Activated naive CD8-positive, alpha-beta T cell treated with anti-CD3 and anti-CD28 coated beads, Interleukin-2, amount 10 ng/mL, durations not matched to agents 7 days and 5 days (primary cell): Measurements from ENCODE around the gene TMEM184A. TPM values are rescaled to one million over a fixed set of nuclear protein-coding genes. Genes with fewer than 3 reads are reported as not detected.
A peak's percentile ranks its signal among the peaks of the same experiment; 100 is the strongest.

Source experiments
- ATAC-seq: fragments of 150-1000 bp; cut with Tn5 transposase; one replicate; pipeline ENCODE4 v1.10.0; 2021; ENCODE audit warnings: low read depth, moderate library complexity
- POLR2A ChIA-PET: fragments of 350-600 bp; sonication (Branson Sonifier 250); formaldehyde crosslinking; loops from one replicate; lab custom pipeline; 2021; ENCODE audit warnings: antibody characterized with exemption; lab: Charles Lee
- DNase-seq: peaks from one replicate; pipeline ENCODE4 v3.0.0; 2021
- H3K27ac Mint-ChIP-seq: one replicate; pipeline ENCODE4 v1.8.0; 2022; ENCODE audit warnings: mild to moderate bottlenecking, mixed read lengths
- H3K27me3 Mint-ChIP-seq: one replicate; pipeline ENCODE4 v1.8.0; 2022; ENCODE audit warnings: mild to moderate bottlenecking, moderate library complexity, mixed read lengths
- H3K36me3 Mint-ChIP-seq: one replicate; pipeline ENCODE4 v1.8.0; 2021; ENCODE audit warnings: mild to moderate bottlenecking, mixed read lengths
- H3K4me1 Mint-ChIP-seq: one replicate; pipeline ENCODE4 v1.8.0; 2021; ENCODE audit warnings: mixed read lengths
- H3K4me3 Mint-ChIP-seq: one replicate; pipeline ENCODE4 v1.8.0; 2022; ENCODE audit warnings: mild to moderate bottlenecking, moderate library complexity, mixed read lengths
- H3K9me3 Mint-ChIP-seq: one replicate; pipeline ENCODE4 v1.8.0; 2021; ENCODE audit warnings: mixed read lengths
- total RNA-seq, 2 experiments: library from RNA; stranded (reverse); gene quantifications; one replicate each; pipeline ENCODE4 v1.2.3, GENCODE V29; 2021

TMEM184A gene
- total RNA-seq, result not detected

- no peak within 1 kb of the TSS for H3K4me3 Mint-ChIP-seq
- ATAC-seq, result peak; percentile 67
- no peaks in the 10 kb centered on the region for H3K27me3 Mint-ChIP-seq
- peak; percentile 53 for DNase-seq
- no peaks in the 10 kb centered on the region for H3K4me1 Mint-ChIP-seq
- no peaks in the 10 kb centered on the region for H3K9me3 Mint-ChIP-seq
- H3K27ac Mint-ChIP-seq, result no peak within 1 kb of the TSS
- no peaks in the 10 kb centered on the region for H3K36me3 Mint-ChIP-seq
- POLR2A ChIA-PET, result interaction anchor here (0.8 kb wide), 1 partner anchor 51 kb away, joined by 3 read pairs; no protein-coding TSS in a partner anchor
These were observed at the start of gene TMEM184A for GRCh38 chr7:1555813-1556543. TMEM184A (minus strand) TSS chr7:1556205; CDS start chr7:1555484, 721 bp downstream.

- DNase-seq (no peak), ATAC-seq (no peak)
- POLR2A ChIA-PET, result no interaction called here
- H3K27ac Mint-ChIP-seq, result no peak overlapping the region
- no peaks in the 10 kb centered on the region for H3K4me1 Mint-ChIP-seq
- H3K36me3 Mint-ChIP-seq, result no peaks in the 10 kb centered on the region
- H3K9me3 Mint-ChIP-seq, result no peaks in the 10 kb centered on the region
- peaks cover 13% of the 10 kb centered on the region for H3K27me3 Mint-ChIP-seq
- H3K4me3 Mint-ChIP-seq, result no peak overlapping the region
These were observed 48.4 kb upstream of the TMEM184A start for GRCh38 chr7:1604383-1604782.

- POLR2A ChIA-PET, result no interaction called here
These were observed 47.6 kb upstream of the TMEM184A start for GRCh38 chr7:1603346-1604225.

GRCh38 chr7:1602386-1602785, 46.4 kb upstream of the TMEM184A start:
- no peaks in the 10 kb centered on the region for H3K4me1 Mint-ChIP-seq

More at GRCh38 chr7:1603346-1604225, 47.6 kb upstream of the TMEM184A start:
- no peaks in the 10 kb centered on the region for H3K9me3 Mint-ChIP-seq
- no peaks in the 10 kb centered on the region for H3K4me1 Mint-ChIP-seq
- no peak overlapping the region for H3K4me3 Mint-ChIP-seq
- no peak for DNase-seq
- H3K27ac Mint-ChIP-seq, result no peak overlapping the region
- peaks cover 13% of the 10 kb centered on the region for H3K27me3 Mint-ChIP-seq
- no peak for ATAC-seq
- H3K36me3 Mint-ChIP-seq, result no peaks in the 10 kb centered on the region

GRCh38 chr7:1601956-1602355, 46.0 kb upstream of the TMEM184A start:
- POLR2A ChIA-PET, result no interaction called here
- peaks cover 11% of the 10 kb centered on the region for H3K27me3 Mint-ChIP-seq
- H3K27ac Mint-ChIP-seq, result no peak overlapping the region
- no peak for ATAC-seq
- no peaks in the 10 kb centered on the region for H3K36me3 Mint-ChIP-seq
- no peaks in the 10 kb centered on the region for H3K9me3 Mint-ChIP-seq
- H3K4me1 Mint-ChIP-seq, result no peaks in the 10 kb centered on the region
- no peak for DNase-seq
- no peak overlapping the region for H3K4me3 Mint-ChIP-seq

More at GRCh38 chr7:1602386-1602785, 46.4 kb upstream of the TMEM184A start:
- POLR2A ChIA-PET, result no interaction called here
- ATAC-seq (no peak), DNase-seq (no peak)
- Mint-ChIP-seq H3K36me3 (no peaks in the 10 kb centered on the region), H3K4me3 (no peak overlapping the region), H3K9me3 (no peaks in the 10 kb centered on the region), H3K27me3 (peaks cover 12% of the 10 kb centered on the region), H3K27ac (no peak overlapping the region)

GRCh38 chr7:1599640-1600395, 43.8 kb upstream of the TMEM184A start:
- DNase-seq, result no peak
- Mint-ChIP-seq H3K4me3 (no peak overlapping the region), H3K9me3 (no peaks in the 10 kb centered on the region), H3K36me3 (no peaks in the 10 kb centered on the region), H3K27me3 (peaks cover 4% of the 10 kb centered on the region), H3K4me1 (no peaks in the 10 kb centered on the region), H3K27ac (no peak overlapping the region)
- POLR2A ChIA-PET, result no interaction called here
- ATAC-seq, result no peak

- H3K9me3 Mint-ChIP-seq, result no peaks in the 10 kb centered on the region
- peaks cover 4% of the 10 kb centered on the region for H3K27me3 Mint-ChIP-seq
- no peaks in the 10 kb centered on the region for H3K36me3 Mint-ChIP-seq
- no peaks in the 10 kb centered on the region for H3K4me1 Mint-ChIP-seq
- ATAC-seq (no peak), DNase-seq (no peak)
- H3K27ac Mint-ChIP-seq, result no peak overlapping the region
- H3K4me3 Mint-ChIP-seq, result no peak overlapping the region
- POLR2A ChIA-PET, result no interaction called here
These were observed 43.1 kb upstream of the TMEM184A start for GRCh38 chr7:1598961-1599639.

- H3K27ac Mint-ChIP-seq, result no peak overlapping the region
- no peaks in the 10 kb centered on the region for H3K36me3 Mint-ChIP-seq
- no peaks in the 10 kb centered on the region for H3K9me3 Mint-ChIP-seq
- POLR2A ChIA-PET, result no interaction called here
- ATAC-seq (no peak), DNase-seq (no peak)
- H3K4me3 Mint-ChIP-seq, result no peak overlapping the region
- H3K4me1 Mint-ChIP-seq, result no peaks in the 10 kb centered on the region
- peaks cover 2% of the 10 kb centered on the region for H3K27me3 Mint-ChIP-seq
These were observed 42.3 kb upstream of the TMEM184A start for GRCh38 chr7:1598286-1598685.

GRCh38 chr7:1597791-1598190, 41.8 kb upstream of the TMEM184A start:
- H3K9me3 Mint-ChIP-seq, result no peaks in the 10 kb centered on the region
- H3K27me3 Mint-ChIP-seq, result peaks cover 5% of the 10 kb centered on the region
- peaks cover under 1% of the 10 kb centered on the region for H3K4me1 Mint-ChIP-seq
- H3K27ac Mint-ChIP-seq, result no peak overlapping the region
- H3K36me3 Mint-ChIP-seq, result no peaks in the 10 kb centered on the region
- no peak for ATAC-seq
- no peak for DNase-seq
- no peak overlapping the region for H3K4me3 Mint-ChIP-seq
- POLR2A ChIA-PET, result no interaction called here

GRCh38 chr7:1597066-1597760, 41.2 kb upstream of the TMEM184A start:
- H3K36me3 Mint-ChIP-seq, result no peaks in the 10 kb centered on the region
- H3K4me1 Mint-ChIP-seq, result peaks cover 3% of the 10 kb centered on the region
- peaks cover 8% of the 10 kb centered on the region for H3K27me3 Mint-ChIP-seq
- H3K9me3 Mint-ChIP-seq, result no peaks in the 10 kb centered on the region
- H3K4me3 Mint-ChIP-seq, result no peak overlapping the region
- H3K27ac Mint-ChIP-seq, result no peak overlapping the region
- DNase-seq, result no peak
- POLR2A ChIA-PET, result no interaction called here
- ATAC-seq, result no peak

GRCh38 chr7:1596181-1597043, 40.4 kb upstream of the TMEM184A start:
- POLR2A ChIA-PET, result no interaction called here
- Mint-ChIP-seq H3K27ac (no peak overlapping the region), H3K36me3 (no peaks in the 10 kb centered on the region), H3K9me3 (no peaks in the 10 kb centered on the region), H3K4me1 (peaks cover 9% of the 10 kb centered on the region), H3K4me3 (no peak overlapping the region), H3K27me3 (peaks cover 16% of the 10 kb centered on the region)
- no peak for DNase-seq
- ATAC-seq, result no peak

GRCh38 chr7:1595636-1596035, 39.6 kb upstream of the TMEM184A start:
- ATAC-seq (no peak), DNase-seq (no peak)
- no peak overlapping the region for H3K27ac Mint-ChIP-seq
- H3K4me1 Mint-ChIP-seq, result peaks cover 14% of the 10 kb centered on the region
- peaks cover 23% of the 10 kb centered on the region for H3K27me3 Mint-ChIP-seq
- POLR2A ChIA-PET, result no interaction called here
- H3K36me3 Mint-ChIP-seq, result no peaks in the 10 kb centered on the region
- H3K9me3 Mint-ChIP-seq, result no peaks in the 10 kb centered on the region
- H3K4me3 Mint-ChIP-seq, result no peak overlapping the region
